Germinal center (tissue), 1 donor: ENCODE measurements around the gene DCP1B.

Source experiments
- DNase-seq: peaks from one replicate; pipeline ENCODE4 v3.0.0; 2012; ENCODE audit warnings: mixed read lengths, low spot score

Gene DCP1B

DNA sequence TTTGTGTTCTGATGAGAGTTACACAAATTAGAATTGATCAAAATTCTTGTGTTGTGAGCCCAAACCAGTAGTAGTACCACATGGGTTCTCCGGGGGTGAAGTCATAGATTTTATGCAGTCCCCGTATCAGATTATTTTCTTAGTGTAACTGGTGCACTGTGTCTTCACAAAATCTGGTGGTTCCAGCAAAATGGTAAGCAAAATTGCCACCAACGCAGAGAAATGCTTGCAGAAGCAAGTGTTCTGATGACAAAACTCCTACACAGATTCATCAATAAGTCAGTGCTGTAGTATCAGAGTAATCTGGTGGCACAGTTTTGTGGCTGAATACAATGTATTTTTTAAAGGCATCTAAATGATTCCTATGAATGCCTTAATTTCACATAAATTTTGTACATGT is 84.5 kb downstream of the DCP1B start:
- DNase-seq, result no peak

GRCh38 chr12:1919284-1919683 is 85.0 kb downstream of the DCP1B start:
- DNase-seq, result no peak

GRCh38 chr12:1918884-1919236 is 85.4 kb downstream of the DCP1B start:
- peak; percentile 2 for DNase-seq

DNA sequence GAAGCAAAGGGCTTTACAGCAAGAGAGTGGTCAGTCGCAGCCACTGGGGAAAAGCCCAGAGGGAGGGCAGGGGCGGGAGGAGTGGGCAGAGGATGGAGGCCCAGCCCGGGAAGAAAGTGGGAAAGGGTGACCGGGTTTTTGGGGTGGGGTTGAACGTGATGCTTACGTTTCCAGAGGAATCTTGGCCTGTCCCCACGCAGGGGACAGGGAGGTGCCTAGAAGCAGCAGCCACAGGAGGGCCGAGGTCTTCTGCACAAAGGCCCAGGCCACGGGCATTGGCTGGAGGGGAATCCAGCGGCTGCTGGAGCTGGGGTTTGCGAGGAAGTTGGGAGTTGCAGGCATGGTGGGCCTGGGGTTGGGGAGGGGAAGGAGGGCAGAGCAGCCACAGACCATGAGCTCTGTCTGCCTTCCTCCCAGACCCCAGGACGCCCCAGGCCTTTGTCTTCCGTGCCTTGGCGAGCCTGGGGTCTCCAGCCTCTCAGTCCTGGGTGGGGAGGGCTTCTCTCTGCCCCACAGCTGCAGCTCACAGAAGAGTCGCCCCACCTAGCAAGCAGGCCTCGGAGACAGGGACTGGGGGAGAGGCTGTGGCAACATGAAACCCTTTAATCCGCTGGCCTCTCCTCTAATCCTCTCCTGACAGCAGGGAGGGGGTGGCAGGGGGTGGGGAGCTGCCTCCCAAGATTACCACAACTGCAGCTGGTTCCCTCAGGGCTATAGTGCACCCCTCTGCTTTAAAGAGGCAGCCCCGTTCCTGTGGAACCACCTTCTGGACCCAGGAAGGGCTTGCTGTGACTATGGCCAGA is 86.0 kb downstream of the DCP1B start, which contains the start of gene CACNA2D4:
Gene CACNA2D4, minus strand, starts transcription at position 572 of the 803 bp plus-strand sequence. Its CDS starts 179 bp downstream, at position 393.
- peak; percentile 2 for DNase-seq

- DNase-seq, result peak; percentile 33
Measured at GRCh38 chr12:1917172-1918070, 86.8 kb downstream of the DCP1B start.

GRCh38 chr12:1916371-1917171 is 87.7 kb downstream of the DCP1B start:
- peak; percentile 0 for DNase-seq

DNA sequence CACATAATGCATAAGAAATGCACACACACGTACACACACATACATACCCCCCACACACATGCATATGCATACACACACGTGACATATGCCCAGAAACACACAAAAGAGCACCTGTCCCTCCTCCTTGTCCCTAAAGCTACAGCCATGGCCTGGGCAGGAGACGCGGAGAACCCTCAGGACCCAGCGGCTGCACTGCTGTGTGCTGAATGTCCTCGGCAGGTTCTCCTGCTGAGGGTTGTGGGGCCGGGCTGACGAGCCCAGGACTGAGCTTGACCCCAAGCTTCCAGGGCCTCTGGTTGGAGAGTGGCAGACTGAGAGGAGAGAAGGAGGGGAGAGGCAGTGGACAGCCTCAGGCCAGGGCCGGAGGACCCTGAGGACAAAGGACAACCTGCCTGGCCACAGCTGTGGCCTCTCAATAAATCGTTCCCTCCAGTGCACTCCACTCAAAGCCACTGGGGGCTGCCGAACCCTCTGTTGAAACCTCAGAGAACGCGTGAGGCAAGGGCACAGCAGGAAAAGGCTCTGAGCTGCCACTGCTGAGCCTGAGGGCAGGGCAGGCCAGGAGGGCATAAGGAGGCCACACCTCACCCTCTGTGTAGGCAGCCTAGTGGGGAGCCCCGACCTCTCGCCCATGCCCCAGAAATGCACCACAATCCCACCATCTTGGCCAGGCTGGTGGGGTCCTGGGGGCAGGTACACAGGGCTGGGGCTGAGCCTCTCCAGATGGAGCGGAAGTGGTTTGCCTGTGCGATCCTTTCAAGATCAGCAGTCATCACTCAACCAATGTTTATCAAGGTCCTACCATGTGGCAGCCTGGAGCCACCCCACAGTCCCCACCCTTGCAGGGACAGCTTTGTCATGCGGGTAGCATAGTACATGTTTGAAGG is 88.9 kb downstream of the DCP1B start:
- DNase-seq, result peak; percentile 1

- DNase-seq, result peak; percentile 1
Measured at GRCh38 chr12:1914114-1914911, 89.9 kb downstream of the DCP1B start.

DNA sequence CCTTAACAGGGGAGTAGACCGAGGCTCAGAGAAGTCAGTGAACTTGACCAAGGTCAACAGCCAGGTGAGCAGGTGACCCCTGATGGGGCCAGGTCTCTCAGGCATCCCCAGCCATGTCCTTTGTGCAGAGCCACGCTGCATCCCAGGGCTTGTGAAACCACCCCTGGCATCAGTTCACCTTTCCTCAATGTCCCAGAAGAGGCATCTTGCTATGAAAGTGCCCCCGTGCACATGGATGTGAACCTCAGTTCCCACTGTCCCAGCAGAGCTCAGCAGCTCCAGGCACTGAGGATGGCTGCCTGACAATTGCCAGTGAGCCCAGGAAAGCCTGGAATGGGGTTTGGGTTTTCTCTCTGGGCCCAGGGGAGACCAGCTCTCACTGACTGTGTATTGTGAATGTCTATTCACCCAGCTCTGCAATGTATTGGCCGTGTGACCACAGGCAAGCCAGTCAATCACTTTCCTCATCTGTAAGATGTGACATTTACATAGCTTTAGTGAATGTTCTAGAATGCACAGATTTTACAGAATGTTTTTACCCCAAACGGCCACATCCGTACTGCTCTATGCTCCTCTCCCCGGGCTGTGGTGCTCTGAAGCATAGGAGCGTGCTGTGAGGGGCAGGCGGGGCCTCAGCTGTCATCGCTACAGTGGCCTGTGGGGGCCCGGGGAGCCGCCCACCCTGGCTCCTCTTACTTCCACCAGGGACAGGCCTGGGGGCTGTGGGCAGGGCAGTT is 90.7 kb downstream of the DCP1B start:
- peak; percentile 1 for DNase-seq

GRCh38 chr12:1912580-1913376 is 91.5 kb downstream of the DCP1B start:
- peak; percentile 4 for DNase-seq

GRCh38 chr12:1911598-1912575 is 92.4 kb downstream of the DCP1B start:
- peak; percentile 1 for DNase-seq

- DNase-seq, result no peak
Measured at GRCh38 chr12:1910468-1910867, 93.8 kb downstream of the DCP1B start.

GRCh38 chr12:1908758-1909157 is 95.5 kb downstream of the DCP1B start:
- no peak for DNase-seq

DNA sequence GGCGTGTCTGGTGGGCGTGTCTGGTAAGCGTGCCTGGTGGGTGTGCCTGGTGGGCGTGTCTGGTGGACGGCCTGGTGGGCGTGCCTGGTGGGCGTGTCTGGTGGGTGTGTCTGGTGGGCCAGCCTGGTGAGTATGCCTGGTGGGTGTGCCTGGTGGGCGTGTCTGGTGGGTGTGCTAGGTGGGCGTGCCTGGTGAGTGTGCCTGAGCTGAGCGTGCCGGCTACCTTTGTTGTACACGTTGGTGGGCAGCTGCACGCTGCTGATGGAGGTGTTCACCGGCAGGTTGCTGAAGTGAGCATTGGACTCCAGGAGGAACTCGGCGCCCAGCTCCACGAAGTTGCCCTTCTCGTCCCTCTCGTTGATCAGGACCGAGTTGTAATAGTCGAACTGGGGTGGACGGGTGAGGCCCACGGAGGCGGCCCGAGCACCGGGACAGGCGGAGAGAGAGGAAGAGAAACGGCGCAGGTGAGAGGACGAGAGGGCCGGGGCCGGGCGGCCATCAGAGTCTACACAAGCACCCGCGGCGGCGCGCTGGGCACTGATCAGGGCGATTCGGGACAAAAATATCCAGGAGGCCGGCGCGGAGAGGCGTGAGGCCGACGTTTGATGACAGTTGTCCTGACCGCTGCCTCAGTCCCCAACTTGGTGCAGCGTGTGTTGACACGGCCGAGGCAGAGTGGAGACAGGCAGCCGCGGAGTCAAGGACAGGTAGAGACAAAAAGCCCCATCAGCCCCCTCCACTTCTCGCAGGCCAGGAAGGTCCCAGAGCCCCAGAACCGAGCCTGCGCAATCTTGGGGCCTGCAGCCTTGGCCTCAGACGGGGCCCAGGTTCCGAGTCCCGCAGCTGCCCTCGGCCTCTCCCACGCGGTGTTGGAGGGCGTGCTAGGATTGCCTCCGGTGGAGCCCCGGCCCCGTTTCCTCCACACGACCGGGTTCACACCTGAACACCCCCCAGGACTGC is 96.3 kb downstream of the DCP1B start:
- no peak for DNase-seq

DNA sequence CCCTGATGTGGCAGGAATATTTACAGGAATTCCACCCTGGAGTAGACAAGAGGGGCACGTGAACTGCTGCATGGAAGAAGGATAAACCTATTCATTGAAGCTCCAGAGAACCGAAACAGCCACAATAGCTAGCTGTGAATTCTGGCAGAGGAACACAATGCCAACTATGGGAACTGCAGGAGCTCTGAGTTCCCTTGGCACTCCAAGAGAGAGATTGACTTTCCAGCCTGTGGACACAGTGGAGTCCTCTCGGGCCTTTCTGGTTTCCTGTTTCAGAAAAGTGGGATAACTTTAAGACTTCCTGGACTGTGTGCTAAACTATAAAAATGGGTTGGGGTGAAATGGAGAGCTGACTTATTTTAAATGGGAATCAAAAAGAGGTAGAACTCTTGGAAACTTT is 97.7 kb downstream of the DCP1B start:
- no peak for DNase-seq

GRCh38 chr12:1904875-1905274 is 99.4 kb downstream of the DCP1B start:
- DNase-seq, result no peak
